Left hindlimb (tissue), 1 donor: Measurements from ENCODE around the gene OR52A5.

Source experiments
- DNase-seq: peaks from one replicate; pipeline ENCODE4 v3.0.0-alpha.2; 2018

OR52A5 gene

GRCh38 chr11:5107285-5107684 is 30.9 kb downstream of the OR52A5 start:
- no peak for DNase-seq

GRCh38 chr11:5103066-5103465 is 35.1 kb downstream of the OR52A5 start:
- no peak for DNase-seq

DNA sequence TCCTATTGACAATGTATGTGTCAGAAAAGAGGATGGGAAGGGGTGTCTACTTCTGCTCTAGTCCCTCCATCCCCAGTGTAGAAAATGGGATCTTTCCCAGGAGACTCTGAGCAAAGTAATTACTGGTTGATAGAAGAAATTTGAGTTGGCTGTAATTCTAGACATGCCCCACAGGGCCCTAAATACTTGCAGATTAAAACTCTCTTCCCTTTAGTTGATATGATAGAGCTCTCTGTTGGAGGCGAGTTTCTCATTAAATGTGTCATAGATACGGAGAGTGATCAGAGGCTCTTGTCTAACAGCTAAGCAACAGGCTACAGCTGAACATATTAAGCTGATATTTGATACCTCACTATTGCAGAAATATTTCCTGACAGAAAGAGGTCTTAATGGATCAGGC is 35.9 kb downstream of the OR52A5 start:
- DNase-seq = no peak

DNA sequence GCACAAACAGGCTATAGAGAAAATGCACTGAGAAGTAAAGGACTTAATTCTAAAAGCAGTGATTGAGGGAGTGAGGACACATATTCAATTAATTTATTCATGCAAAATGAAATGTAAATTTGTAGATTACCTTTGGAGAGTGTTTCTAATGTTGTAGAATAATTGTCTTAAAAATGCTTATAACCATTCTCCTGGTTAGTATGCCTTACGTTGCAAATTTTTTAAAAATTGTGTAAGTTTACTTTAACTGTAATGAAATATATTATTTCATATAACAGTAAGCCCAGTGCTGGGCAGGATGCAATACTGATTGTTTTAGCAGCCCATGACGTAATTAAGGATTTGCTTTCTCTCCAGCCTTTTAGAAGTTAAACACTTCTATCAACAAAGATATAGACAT is 42.1 kb downstream of the OR52A5 start:
- no peak for DNase-seq

DNA sequence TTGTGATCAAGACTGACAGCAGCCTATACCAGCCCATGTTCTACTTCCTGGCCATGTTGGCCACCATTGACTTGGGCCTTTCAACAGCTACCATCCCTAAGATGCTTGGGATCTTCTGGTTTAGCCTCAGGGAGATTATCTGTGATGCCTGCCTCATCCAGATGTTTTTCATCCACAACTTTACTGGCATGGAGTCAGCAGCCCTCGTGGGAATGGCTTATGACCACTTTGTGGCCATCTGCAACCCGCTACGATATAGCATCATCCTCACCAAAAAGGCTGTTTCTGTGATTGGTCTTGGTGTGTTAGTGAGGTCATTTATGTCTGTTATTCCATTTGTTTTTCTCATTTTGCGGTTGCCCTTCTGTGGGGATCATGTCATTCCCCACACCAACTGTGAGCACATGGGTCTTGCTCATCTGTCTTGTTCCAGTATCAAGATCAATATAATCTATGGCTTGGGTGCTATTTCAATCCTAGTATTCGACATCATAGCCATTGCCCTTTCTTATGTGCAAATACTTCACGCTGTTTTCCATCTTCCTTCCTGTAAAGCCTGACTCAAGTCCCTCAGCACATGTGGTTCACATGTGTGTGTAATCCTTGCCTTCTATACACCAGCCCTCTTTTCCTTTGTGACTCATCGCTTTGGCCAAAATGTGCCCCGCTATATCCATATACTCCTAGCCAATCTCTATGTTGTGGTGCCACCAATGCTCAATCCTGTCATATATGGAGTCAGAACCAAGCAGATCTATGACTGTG is 45.2 kb downstream of the OR52A5 start:
- DNase-seq = no peak

DNA sequence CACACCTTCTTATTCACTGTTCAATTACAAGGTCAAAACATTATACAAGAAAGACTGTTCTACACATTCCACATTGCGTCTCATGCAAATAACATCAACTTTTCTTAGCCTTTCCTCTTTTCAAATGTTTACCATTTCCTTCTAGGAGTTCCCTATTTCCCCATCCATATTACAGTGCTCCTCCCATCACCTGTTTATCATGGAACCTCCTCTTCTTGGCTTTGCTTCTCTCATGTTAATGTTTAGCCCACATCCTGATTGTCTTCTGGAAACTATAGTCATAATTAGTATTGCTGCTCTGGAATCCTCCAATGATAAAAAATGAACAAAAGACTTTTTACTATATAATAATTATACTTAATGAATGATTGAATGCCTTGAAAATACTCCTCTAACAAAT is 47.5 kb downstream of the OR52A5 start:
- no peak for DNase-seq

DNA sequence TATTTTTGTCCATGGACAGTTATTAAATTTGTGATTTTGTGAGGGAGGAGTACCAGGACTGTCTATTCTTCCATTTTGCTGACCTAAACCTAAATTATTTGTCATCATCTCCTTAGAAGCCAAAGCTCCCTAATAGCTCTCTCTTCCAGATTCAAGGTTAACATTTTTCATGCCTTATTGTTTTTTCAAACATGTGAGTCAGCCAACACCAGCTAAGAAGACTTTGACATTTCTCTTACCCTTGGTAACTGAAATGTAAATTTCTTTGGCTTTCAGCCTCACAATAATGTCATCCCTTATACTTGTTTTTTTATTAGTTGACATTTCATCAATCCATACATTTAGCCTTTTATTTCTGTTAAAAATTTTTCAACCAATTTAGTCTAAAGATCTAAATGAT is 49.6 kb downstream of the OR52A5 start:
- no peak for DNase-seq

DNA sequence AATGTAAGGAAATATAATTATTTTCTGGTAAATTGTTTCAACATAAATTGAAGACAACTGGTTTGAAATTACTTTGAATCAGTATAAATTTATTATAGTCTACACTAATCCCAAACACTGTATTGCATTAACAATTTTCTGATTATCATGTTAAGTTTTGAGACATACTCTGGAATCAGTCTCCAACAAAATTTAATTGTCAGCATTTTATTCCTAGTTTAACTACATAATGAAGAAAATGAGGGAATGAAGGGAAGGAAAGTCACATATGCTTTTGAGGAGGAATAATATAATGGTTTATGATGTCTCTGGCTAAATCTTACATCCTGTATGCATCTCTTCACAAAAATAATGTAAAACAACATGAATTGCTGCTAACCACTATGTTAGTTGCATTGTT is 54.6 kb downstream of the OR52A5 start:
- no peak for DNase-seq

DNA sequence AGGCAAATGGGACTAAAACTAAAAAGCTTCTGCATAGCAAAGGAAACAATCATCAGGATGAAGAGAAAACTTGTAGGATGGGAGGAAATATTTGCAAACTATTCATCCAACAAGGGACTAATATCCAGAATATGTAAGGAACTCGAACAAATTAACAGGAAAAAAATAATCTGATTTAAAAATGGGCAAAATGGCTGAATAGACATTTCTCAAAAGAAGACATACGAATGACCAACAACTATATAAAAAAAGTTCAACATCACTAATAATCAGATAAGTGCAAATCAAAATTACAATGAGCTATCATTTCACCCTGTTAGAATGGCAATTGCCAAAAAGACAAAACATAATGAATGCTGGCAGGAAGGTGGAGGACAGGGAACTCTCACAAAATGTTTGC is 56.8 kb downstream of the OR52A5 start:
- DNase-seq = no peak
